Lung (tissue), 12 donors: Measurements from ENCODE around the gene STARD13. TPM values are rescaled to one million over a fixed set of nuclear protein-coding genes. Genes with fewer than 3 reads are reported as not detected.

Experiments
- ATAC-seq: fragments of 200-7000 bp; cut with Tn5 transposase; one replicate; pipeline ENCODE4 v1.9.1; 2020; ENCODE audit warnings: moderate number of reproducible peaks; ENCODE audit not compliant: insufficient read depth, low FRiP score
- DNase-seq, 3 donors: peaks; one replicate each; pipeline ENCODE4 v3.0.0-alpha.2; 2013 to 2017
- H3K27ac ChIP-seq, 2 donors: one replicate each; pipeline ENCODE4 v1.5.1; 2013; ENCODE audit warnings: mild to moderate bottlenecking in 2 of 2, moderate library complexity in 2 of 2, control low read depth in 1 of 2, inconsistent platforms in 1 of 2, low read depth in 1 of 2, low read length in 1 of 2
- H3K27me3 ChIP-seq, 3 donors: one replicate each; pipeline ENCODE4 v1.5.1; 2013; ENCODE audit warnings: low read length in 2 of 3; ENCODE audit not compliant: control insufficient read depth in 3 of 3, insufficient read depth in 3 of 3
- H3K36me3 ChIP-seq, 4 donors: one replicate each; pipeline ENCODE4 v1.5.1; 2013; ENCODE audit warnings: low read length in 4 of 4, mild to moderate bottlenecking in 1 of 4, moderate library complexity in 1 of 4; ENCODE audit not compliant: control insufficient read depth in 4 of 4, insufficient read depth in 4 of 4
- H3K4me1 ChIP-seq, 5 donors: one replicate each; pipeline ENCODE4 v1.5.1; 2013; ENCODE audit warnings: low read length in 5 of 5, mild to moderate bottlenecking in 2 of 5, moderate library complexity in 1 of 5; ENCODE audit not compliant: control insufficient read depth in 5 of 5, insufficient read depth in 5 of 5
- H3K4me3 ChIP-seq: one replicate; pipeline ENCODE4 v1.5.1; 2013; ENCODE audit warnings: mild to moderate bottlenecking, control low read depth, moderate library complexity
- H3K9ac ChIP-seq, 2 donors: one replicate each; pipeline ENCODE4 v1.5.1; 2013; ENCODE audit warnings: low read length in 2 of 2, control low read depth in 1 of 2; ENCODE audit not compliant: insufficient read depth in 1 of 2
- H3K9me3 ChIP-seq, 4 donors: one replicate each; pipeline ENCODE4 v1.5.1; 2013; ENCODE audit warnings: low read length in 3 of 4, mild to moderate bottlenecking in 1 of 4, moderate library complexity in 1 of 4; ENCODE audit not compliant: control insufficient read depth in 4 of 4, insufficient read depth in 3 of 4
- WGBS, 2 donors: extraction: QIAGEN DNeasy Blood & Tissue Kit; methylation state at CpG; one replicate each; pipeline ENCODE4 v1.1.7; 2013; 5-methylcytosine and 5-hydroxymethylcytosine counted together
- polyA plus RNA-seq, 2 donors: library from polyadenylated mRNA; stranded (reverse); fragments of 200-250 nt; gene quantifications; one replicate each; pipeline ENCODE4 v1.2.1, GENCODE V29; 2013
- total RNA-seq, 2 donors: library from RNA; depleted of rRNA in 1 of 2; stranded (reverse); fragments of >200 nt in 1 of 2; gene quantifications; one replicate each; pipeline ENCODE4 v1.2.1, GENCODE V29; 2014 to 2021
- TF ChIP-seq, protein P1 (sequence below): IDR thresholded peaks from 2 replicates; pipeline ENCODE4 v1.5.1; 2012; ENCODE audit warnings: mild to moderate bottlenecking; ENCODE audit errors: control extremely low read depth, extremely low read depth
- donor health status: control.
- donor health status: control.
- donor health status: Bipolar disorder and iron deficiency.
- donor health status: healthy.
- donor health status: DM: yes; HTN: yes; CAD: no.

The STARD13 gene
- total and polyA plus RNA-seq, 4 donors, result 7.9 to 91.6 (median 29.7) TPM

DNA sequence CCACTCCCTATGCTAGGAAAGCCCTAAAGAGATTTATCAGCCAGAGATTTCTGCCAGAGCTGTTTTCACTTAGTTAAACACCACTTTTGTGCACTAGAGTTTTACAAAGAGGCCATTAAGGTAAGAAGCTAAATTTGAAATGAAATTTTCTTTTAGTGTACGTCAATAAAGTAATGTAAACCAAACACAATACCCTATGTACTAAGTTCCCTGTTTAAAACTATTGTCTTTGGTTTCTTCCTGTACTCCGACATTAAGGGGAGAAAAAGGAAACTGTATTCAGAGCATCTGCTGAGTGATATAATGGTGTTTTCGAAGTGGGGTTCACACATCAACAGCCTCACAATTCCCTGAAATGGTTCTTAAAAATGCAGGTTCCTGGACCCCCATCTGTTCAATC lies 40.7 kb upstream of the STARD13 start:
- 58 to 60% methylated on average over 3 of the region's 3 CpGs for WGBS, 2 donors
- Histone ChIP-seq H3K4me1 (peaks cover 0 to 39% (median 5%) of the 10 kb centered on the region in 5 donors), H3K9me3 (no peaks in the 10 kb centered on the region), H3K27me3 (no peaks in the 10 kb centered on the region), H3K4me3 (no peak overlapping the region), H3K36me3 (no peaks in the 10 kb centered on the region), H3K9ac (no peak overlapping the region), H3K27ac (no peak overlapping the region)
- no peak for ATAC-seq
- TF ChIP-seq, protein P1, sequence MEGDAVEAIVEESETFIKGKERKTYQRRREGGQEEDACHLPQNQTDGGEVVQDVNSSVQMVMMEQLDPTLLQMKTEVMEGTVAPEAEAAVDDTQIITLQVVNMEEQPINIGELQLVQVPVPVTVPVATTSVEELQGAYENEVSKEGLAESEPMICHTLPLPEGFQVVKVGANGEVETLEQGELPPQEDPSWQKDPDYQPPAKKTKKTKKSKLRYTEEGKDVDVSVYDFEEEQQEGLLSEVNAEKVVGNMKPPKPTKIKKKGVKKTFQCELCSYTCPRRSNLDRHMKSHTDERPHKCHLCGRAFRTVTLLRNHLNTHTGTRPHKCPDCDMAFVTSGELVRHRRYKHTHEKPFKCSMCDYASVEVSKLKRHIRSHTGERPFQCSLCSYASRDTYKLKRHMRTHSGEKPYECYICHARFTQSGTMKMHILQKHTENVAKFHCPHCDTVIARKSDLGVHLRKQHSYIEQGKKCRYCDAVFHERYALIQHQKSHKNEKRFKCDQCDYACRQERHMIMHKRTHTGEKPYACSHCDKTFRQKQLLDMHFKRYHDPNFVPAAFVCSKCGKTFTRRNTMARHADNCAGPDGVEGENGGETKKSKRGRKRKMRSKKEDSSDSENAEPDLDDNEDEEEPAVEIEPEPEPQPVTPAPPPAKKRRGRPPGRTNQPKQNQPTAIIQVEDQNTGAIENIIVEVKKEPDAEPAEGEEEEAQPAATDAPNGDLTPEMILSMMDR, result no peak
- no peak for DNase-seq

DNA sequence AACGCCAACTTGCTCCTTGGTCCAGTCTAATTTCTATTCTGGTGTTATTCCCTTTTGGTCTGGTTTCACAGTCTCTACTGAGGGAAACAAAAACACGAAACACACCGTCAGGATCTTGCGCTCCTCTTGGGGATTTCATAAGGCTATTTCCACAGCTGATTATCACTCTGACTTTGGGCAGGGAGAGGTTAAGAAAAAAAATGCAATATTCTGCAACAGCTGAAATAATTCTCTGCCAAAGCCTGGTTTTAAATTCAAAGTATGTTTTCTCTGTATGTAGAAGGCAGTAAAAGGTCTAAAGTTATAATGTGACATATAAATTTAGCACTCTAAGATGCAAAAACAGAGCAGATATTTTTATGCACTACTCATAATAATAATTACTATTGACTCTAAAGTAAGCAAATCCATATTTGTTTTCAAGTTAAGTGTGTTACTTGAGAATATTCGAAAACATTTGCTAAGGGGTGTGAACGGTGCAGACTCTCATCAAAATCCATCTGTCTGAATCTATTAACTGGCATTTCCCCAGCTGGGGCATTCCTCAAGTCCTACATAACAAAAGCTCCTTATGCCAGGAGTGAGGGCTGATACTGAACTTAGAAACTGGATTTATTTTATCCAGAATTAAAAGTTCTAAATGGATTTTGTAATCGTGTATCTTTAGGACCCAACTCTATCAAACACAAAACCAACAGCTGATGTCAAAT lies 38.4 kb upstream of the STARD13 start:
- whole genome bisulfite sequencing, 2 donors, result 71 to 82% methylated on average over 7 of the region's 7 CpGs
- no peak for ATAC-seq
- Histone ChIP-seq H3K27ac (no peak overlapping the region), H3K4me1 (peaks cover 0 to 31% (median 5%) of the 10 kb centered on the region in 5 donors), H3K36me3 (no peaks in the 10 kb centered on the region), H3K4me3 (no peak overlapping the region), H3K27me3 (no peaks in the 10 kb centered on the region), H3K9ac (no peak overlapping the region), H3K9me3 (no peaks in the 10 kb centered on the region)
- TF ChIP-seq, protein P1, result no peak
- peak in 2 of 3 donors; percentile 74 to 75 for DNase-seq

DNA sequence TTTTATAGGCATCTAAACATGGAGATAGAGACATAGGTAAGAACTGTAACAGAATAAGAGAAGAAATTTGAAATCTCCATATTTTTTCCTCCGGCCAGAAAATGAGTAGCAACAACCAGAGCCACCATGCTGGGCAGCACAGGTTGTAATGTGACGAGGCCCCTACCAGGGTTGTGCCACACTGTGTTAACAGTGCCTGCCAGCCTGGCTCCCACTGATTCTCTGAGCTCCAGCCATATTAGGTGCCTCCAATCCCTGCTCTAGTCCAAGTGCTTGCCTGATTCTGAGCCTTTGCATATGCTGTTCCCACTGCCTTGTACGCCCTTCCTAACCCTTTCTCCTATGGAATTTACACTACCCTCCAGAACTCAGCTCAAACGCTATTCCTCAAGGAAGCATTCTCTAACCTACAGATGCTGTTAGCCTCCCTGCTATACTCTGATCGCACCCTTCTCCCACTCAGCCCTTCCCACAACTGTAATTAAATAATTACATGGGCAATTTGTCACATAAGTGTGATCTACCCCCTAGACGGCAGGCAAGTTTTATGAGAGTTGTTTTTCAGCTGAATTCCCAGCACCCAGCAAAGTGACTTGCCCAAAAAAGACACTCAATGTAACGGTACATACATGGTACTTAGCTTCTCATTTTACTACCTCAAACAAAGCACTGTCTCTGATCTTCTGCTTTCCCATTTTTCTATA lies 37.6 kb upstream of the STARD13 start:
- Histone ChIP-seq H3K36me3 (no peaks in the 10 kb centered on the region), H3K4me3 (no peak overlapping the region), H3K9me3 (no peaks in the 10 kb centered on the region), H3K27ac (peak overlapping the region; percentile 33 to 46), H3K9ac (no peak overlapping the region), H3K4me1 (peaks cover 0 to 31% (median 5%) of the 10 kb centered on the region in 5 donors), H3K27me3 (no peaks in the 10 kb centered on the region)
- WGBS, 2 donors, result 92 to 94% methylated on average over 7 of the region's 7 CpGs
- TF ChIP-seq, protein P1, result no peak
- ATAC-seq (no peak), DNase-seq (no peak)
